Panc1 (cell line): ENCODE results near the gene IL2RA.

ENCODE experiments used
- CTCF ChIP-seq: fragments of 450-650 bp; IDR thresholded peaks from 2 replicates; pipeline ENCODE4 v1.5.1; 2017; ENCODE audit warnings: mild to moderate bottlenecking
- POLR2AphosphoS5 ChIP-seq: IDR thresholded peaks from 2 replicates; pipeline ENCODE4 v1.6.1; 2012; ENCODE audit warnings: mild to moderate bottlenecking, low read depth, low read length, moderate library complexity

- TF ChIP-seq CTCF (no peak), POLR2AphosphoS5 (no peak)
Measured at GRCh38 chr10:6010569-6010968, 51.6 kb downstream of the IL2RA start.
